ENCODE measurements around the gene NCOA3.

GRCh38 chr20:47674686-47675085 is 173.0 kb downstream of the NCOA3 start:
- TF ChIP-seq, protein P1, sequence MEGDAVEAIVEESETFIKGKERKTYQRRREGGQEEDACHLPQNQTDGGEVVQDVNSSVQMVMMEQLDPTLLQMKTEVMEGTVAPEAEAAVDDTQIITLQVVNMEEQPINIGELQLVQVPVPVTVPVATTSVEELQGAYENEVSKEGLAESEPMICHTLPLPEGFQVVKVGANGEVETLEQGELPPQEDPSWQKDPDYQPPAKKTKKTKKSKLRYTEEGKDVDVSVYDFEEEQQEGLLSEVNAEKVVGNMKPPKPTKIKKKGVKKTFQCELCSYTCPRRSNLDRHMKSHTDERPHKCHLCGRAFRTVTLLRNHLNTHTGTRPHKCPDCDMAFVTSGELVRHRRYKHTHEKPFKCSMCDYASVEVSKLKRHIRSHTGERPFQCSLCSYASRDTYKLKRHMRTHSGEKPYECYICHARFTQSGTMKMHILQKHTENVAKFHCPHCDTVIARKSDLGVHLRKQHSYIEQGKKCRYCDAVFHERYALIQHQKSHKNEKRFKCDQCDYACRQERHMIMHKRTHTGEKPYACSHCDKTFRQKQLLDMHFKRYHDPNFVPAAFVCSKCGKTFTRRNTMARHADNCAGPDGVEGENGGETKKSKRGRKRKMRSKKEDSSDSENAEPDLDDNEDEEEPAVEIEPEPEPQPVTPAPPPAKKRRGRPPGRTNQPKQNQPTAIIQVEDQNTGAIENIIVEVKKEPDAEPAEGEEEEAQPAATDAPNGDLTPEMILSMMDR (conservative IDR thresholded peaks at IDR 0.05; ENCODE audit: low read depth, low read length), result no peak
- no peak for TF ChIP-seq EZH2phosphoT487 (IDR thresholded peaks at IDR 0.05; ENCODE audit: borderline replicate concordance, low read length)
